ENCODE results near the gene ZMYND8. TPM values are rescaled to one million over a fixed set of nuclear protein-coding genes. Genes with fewer than 3 reads are reported as not detected.
"Not testable (repeated sequence)": the region's sequence is repeated elsewhere in the genome, so short reads cannot be mapped to it uniquely, and the experiment has no call there.

The ZMYND8 gene
- total RNA-seq, 4 donors from 2014 or later, result 48.5 to 169 (median 54.1) TPM

GRCh38 chr20:47377122-47377722 is 20.7 kb upstream of the ZMYND8 start:
- H3K4me3 ChIP-seq, result no peak overlapping the region
- H3K27me3 ChIP-seq, result no peaks in the 10 kb centered on the region
- H3K9me3 ChIP-seq, result no peaks in the 10 kb centered on the region
- H3K36me3 ChIP-seq, result no peaks in the 10 kb centered on the region
- TF ChIP-seq EP300 (IDR thresholded peaks at IDR 0.05), result no peak
- no peak for TF ChIP-seq POLR2A (IDR thresholded peaks at IDR 0.05)
- no peak for TF ChIP-seq CTCF (IDR thresholded peaks at IDR 0.05)
- DNase-seq (ENCODE audit: low spot score in 2 of 2), result no peak
- WGBS, result 54% methylated on average over 4 of the region's 4 CpGs
- peaks cover 19% of the 10 kb centered on the region for H3K4me1 ChIP-seq
- H3K27ac ChIP-seq, result peak overlapping the region; percentile 25

- not testable (repeated sequence) for H3K27me3 ChIP-seq; DNase-seq (ENCODE audit: low spot score in 2 of 2); H3K4me3 ChIP-seq; H3K36me3 ChIP-seq; H3K27ac ChIP-seq; H3K9me3 ChIP-seq
- WGBS, result 84% methylated on average over 7 of the region's 7 CpGs
- H3K4me1 ChIP-seq, result peaks cover 19% of the 10 kb centered on the region
Observed at GRCh38 chr20:47376096-47376643, 19.7 kb upstream of the ZMYND8 start.

GRCh38 chr20:47374121-47374520 is 17.6 kb upstream of the ZMYND8 start:
- not testable (repeated sequence) for DNase-seq (ENCODE audit: low spot score in 2 of 2); H3K9me3 ChIP-seq; H3K27ac ChIP-seq; H3K36me3 ChIP-seq; H3K4me3 ChIP-seq; H3K27me3 ChIP-seq
- H3K4me1 ChIP-seq, result peaks cover 19% of the 10 kb centered on the region
- 99% methylated on average over 8 of the region's 8 CpGs for WGBS

- Histone ChIP-seq H3K27me3 (no peaks in the 10 kb centered on the region), H3K36me3 (no peaks in the 10 kb centered on the region), H3K4me1 (peaks cover 19% of the 10 kb centered on the region), H3K9me3 (no peaks in the 10 kb centered on the region), H3K4me3 (no peak overlapping the region), H3K27ac (no peak overlapping the region)
- TF ChIP-seq EP300 (IDR thresholded peaks at IDR 0.05) (no peak), POLR2A (IDR thresholded peaks at IDR 0.05) (no peak), CTCF (IDR thresholded peaks at IDR 0.05) (no peak), POLR2AphosphoS5 (IDR thresholded peaks at IDR 0.05) (no peak)
- 90% methylated on average over 2 of the region's 2 CpGs for WGBS
- no peak for DNase-seq (ENCODE audit: low spot score in 2 of 2)
Observed at GRCh38 chr20:47373206-47373733, 16.8 kb upstream of the ZMYND8 start.

- no peak for TF ChIP-seq POLR2AphosphoS5 (IDR thresholded peaks at IDR 0.05)
- no peak for TF ChIP-seq POLR2A (IDR thresholded peaks at IDR 0.05)
- TF ChIP-seq CTCF (IDR thresholded peaks at IDR 0.05), result no peak
- no peak for TF ChIP-seq EP300 (IDR thresholded peaks at IDR 0.05)
- H3K4me1 ChIP-seq, result peaks cover 7% of the 10 kb centered on the region
- H3K27me3 ChIP-seq, result no peaks in the 10 kb centered on the region
- no peak overlapping the region for H3K4me3 ChIP-seq
- H3K36me3 ChIP-seq, result no peaks in the 10 kb centered on the region
- DNase-seq (ENCODE audit: low spot score in 2 of 2), result peak in 1 of 2 donors; percentile 49
- WGBS, result 90% methylated on average over 15 of the region's 15 CpGs
- H3K27ac ChIP-seq, result no peak overlapping the region
- no peaks in the 10 kb centered on the region for H3K9me3 ChIP-seq
Observed at GRCh38 chr20:47370850-47371782, 14.6 kb upstream of the ZMYND8 start.

- no peak overlapping the region for H3K4me3 ChIP-seq
- H3K9me3 ChIP-seq, result no peaks in the 10 kb centered on the region
- DNase-seq (ENCODE audit: low spot score in 2 of 2), result no peak
- no peaks in the 10 kb centered on the region for H3K27me3 ChIP-seq
- H3K36me3 ChIP-seq, result no peaks in the 10 kb centered on the region
- TF ChIP-seq EP300 (IDR thresholded peaks at IDR 0.05) (no peak), CTCF (IDR thresholded peaks at IDR 0.05) (no peak), POLR2AphosphoS5 (IDR thresholded peaks at IDR 0.05) (no peak), POLR2A (IDR thresholded peaks at IDR 0.05) (no peak)
- peaks cover 7% of the 10 kb centered on the region for H3K4me1 ChIP-seq
- no peak overlapping the region for H3K27ac ChIP-seq
- WGBS, result 99% methylated on average over 10 of the region's 10 CpGs
Observed at GRCh38 chr20:47370214-47370613, 13.7 kb upstream of the ZMYND8 start.
